Ovary (tissue), 9 donors: ENCODE measurements around the gene NOP9. TPM values are rescaled to one million over a fixed set of nuclear protein-coding genes. Genes with fewer than 3 reads are reported as not detected.

Experiments
- DNase-seq, 5 donors: peaks; one replicate each; pipeline ENCODE4 v3.0.0-alpha.2; 2019 to 2020
- H3K27ac ChIP-seq, 2 donors: fragments of 200-600 bp; one replicate each; pipeline versions ENCODE4 v1.5.1 to v1.8.0; 2019 to 2022
- H3K27me3 ChIP-seq: fragments of 200-600 bp; one replicate; pipeline ENCODE4 v1.8.0; 2022
- H3K36me3 ChIP-seq: fragments of 200-600 bp; sonication (generic); one replicate; pipeline ENCODE4 v1.5.1; 2019
- H3K4me1 ChIP-seq: one replicate; pipeline ENCODE4 v1.8.1; 2013; ENCODE audit warnings: mild to moderate bottlenecking, moderate library complexity; ENCODE audit not compliant: insufficient read depth
- H3K4me3 ChIP-seq: fragments of 200-600 bp; sonication (generic); one replicate; pipeline ENCODE4 v1.5.1; 2017
- H3K9me3 ChIP-seq, 2 donors: fragments of 200-600 bp in 1 of 2; sonication (generic) in 1 of 2; one replicate each; pipeline versions ENCODE4 v1.5.1 to v1.8.1; 2013 to 2019; ENCODE audit warnings: mild to moderate bottlenecking in 1 of 2, moderate library complexity in 1 of 2
- CTCF ChIP-seq, 3 donors: fragments of 450-650 bp in 2 of 3; fragments of 200-600 bp in 1 of 3; IDR thresholded peaks; one replicate each; pipeline versions ENCODE4 v1.5.1 to v1.8.0; 2016 to 2022; ENCODE audit warnings: antibody characterized with exemption in 3 of 3, mild to moderate bottlenecking in 1 of 3
- EP300 ChIP-seq: sonication (generic); formaldehyde crosslinking; IDR thresholded peaks from one replicate; pipeline ENCODE4 v1.6.1; 2017; ENCODE audit warnings: antibody characterized with exemption
- POLR2A ChIP-seq: fragments of 450-650 bp; IDR thresholded peaks from one replicate; pipeline ENCODE4 v1.6.1; 2017; ENCODE audit warnings: antibody characterized with exemption, mild to moderate bottlenecking, moderate library complexity
- WGBS, 3 donors: extraction: QIAGEN DNeasy Blood & Tissue Kit in 1 of 3; methylation state at CpG; one replicate each; pipeline versions ENCODE4 v1.1.5 to v1.1.7; 2013 to 2017; 5-methylcytosine and 5-hydroxymethylcytosine counted together
- intact Hi-C, 4 donors: fragments of 100-400 bp; cut with DNase I; formaldehyde crosslinking; loops; one replicate each; pipeline versions ENCODE4 v1.11.0 to v1.15.1; 2022 to 2023
- polyA plus RNA-seq, 2 donors: library from polyadenylated mRNA; stranded (reverse); fragments of 200-250 nt in 1 of 2; fragments of 350-450 nt in 1 of 2; fragmentation: Illumina TruSeq in 1 of 2; extraction: RNeasy Lipid Tissue Mini Kit (QIAGEN cat#74804) in 1 of 2; gene quantifications; one replicate each; pipeline ENCODE4 v1.2.3, GENCODE V29; 2013 to 2014
- total RNA-seq, 7 donors: library from RNA; depleted of rRNA in 2 of 7; stranded (reverse); fragments of >200 nt in 2 of 7; fragmentation: NEBNext Ultra II Directional in 3 of 7; extraction: Animal tissue kit (Norgen Biotek cat#: 25700) in 3 of 7; gene quantifications; one replicate each; pipeline versions ENCODE4 v1.1.0 to v1.2.4, GENCODE V29; 2016 to 2023
- donor health status: DM: no; HTN: no; CAD: no; lungs with moderate emphysema.
- donor health status: DM: no; HTN: no; CAD: no.
- donor health status: Bipolar disorder and iron deficiency.
- donor health status: DM: yes; HTN: yes; CAD: no.
- donor health status: DM: no; HTN: no; CAD: no.
- donor health status: DM: yes; HTN: yes; CAD: no.

The NOP9 gene
- total and polyA plus RNA-seq, 9 donors, result 9.2 to 28.6 (median 22.1) TPM

GRCh38 chr14:24347134-24347533 lies 47.5 kb downstream of the NOP9 start:
- no peaks in the 10 kb centered on the region for H3K9me3 ChIP-seq
- intact Hi-C loops, result no loop called here
- TF ChIP-seq CTCF (IDR thresholded peaks at IDR 0.05) (no peak), EP300 (no peak), POLR2A (no peak)
- no peak for DNase-seq
- no peaks in the 10 kb centered on the region for H3K27me3 ChIP-seq
- H3K27ac ChIP-seq, result no peak overlapping the region
- no peaks in the 10 kb centered on the region for H3K36me3 ChIP-seq
- 47 to 70% (median 57%) methylated on average over 1 of the region's 1 CpG for WGBS, 3 donors
- no peaks in the 10 kb centered on the region for H3K4me1 ChIP-seq
- no peak overlapping the region for H3K4me3 ChIP-seq

GRCh38 chr14:24348186-24348585 lies 48.5 kb downstream of the NOP9 start:
- intact Hi-C loops, result no loop called here
- H3K27ac ChIP-seq, result no peak overlapping the region
- no peaks in the 10 kb centered on the region for H3K36me3 ChIP-seq
- no peaks in the 10 kb centered on the region for H3K9me3 ChIP-seq
- H3K4me3 ChIP-seq, result no peak overlapping the region
- DNase-seq, result no peak
- no peaks in the 10 kb centered on the region for H3K4me1 ChIP-seq
- TF ChIP-seq EP300 (no peak), CTCF (IDR thresholded peaks at IDR 0.05) (no peak), POLR2A (no peak)
- WGBS, 3 donors, result 93 to 98% (median 94%) methylated on average over 2 of the region's 2 CpGs
- no peaks in the 10 kb centered on the region for H3K27me3 ChIP-seq

- intact Hi-C loops, result no loop called here
- 62 to 78% (median 73%) methylated on average over 5 of the region's 5 CpGs for WGBS, 3 donors
- H3K4me3 ChIP-seq, result no peak overlapping the region
- H3K4me1 ChIP-seq, result no peaks in the 10 kb centered on the region
- no peaks in the 10 kb centered on the region for H3K36me3 ChIP-seq
- no peak for DNase-seq
- TF ChIP-seq CTCF (IDR thresholded peaks at IDR 0.05) (no peak), POLR2A (no peak), EP300 (no peak)
- H3K9me3 ChIP-seq, result no peaks in the 10 kb centered on the region
- H3K27ac ChIP-seq, result no peak overlapping the region
- H3K27me3 ChIP-seq, result no peaks in the 10 kb centered on the region
Observed at GRCh38 chr14:24349742-24350141, 50.1 kb downstream of the NOP9 start.

GRCh38 chr14:24351517-24351916 lies 51.9 kb downstream of the NOP9 start:
- no peaks in the 10 kb centered on the region for H3K4me1 ChIP-seq
- H3K36me3 ChIP-seq, result no peaks in the 10 kb centered on the region
- no peaks in the 10 kb centered on the region for H3K9me3 ChIP-seq
- no peak for DNase-seq
- H3K4me3 ChIP-seq, result no peak overlapping the region
- whole genome bisulfite sequencing, 3 donors, result 0 to 8% (median 4%) methylated on average over 4 of the region's 4 CpGs
- no peaks in the 10 kb centered on the region for H3K27me3 ChIP-seq
- H3K27ac ChIP-seq, result no peak overlapping the region
- TF ChIP-seq POLR2A (no peak), CTCF (IDR thresholded peaks at IDR 0.05) (no peak), EP300 (no peak)
- intact Hi-C loops, result no loop called here
